Naive thymus-derived CD4-positive, alpha-beta T cell (primary cell): ENCODE results near the gene LGR5. TPM values are rescaled to one million over a fixed set of nuclear protein-coding genes. Genes with fewer than 3 reads are reported as not detected.
A peak's percentile ranks its signal among the peaks of the same experiment; 100 is the strongest.

Experiments used
- ATAC-seq: fragments of 150-1000 bp; cut with Tn5 transposase; 2 replicates; pipeline ENCODE4 v1.10.0; 2021; ENCODE audit warnings: mild to moderate bottlenecking, moderate library complexity
- CTCF ChIA-PET: fragments of 350-600 bp; sonication (Branson Sonifier 250); formaldehyde crosslinking; loops from one replicate; lab custom pipeline; 2021; ENCODE audit warnings: antibody characterized with exemption; lab: Charles Lee
- POLR2A ChIA-PET: fragments of 350-600 bp; sonication (Branson Sonifier 250); formaldehyde crosslinking; loops from one replicate; lab custom pipeline; 2021; ENCODE audit warnings: antibody characterized with exemption, inconsistent platforms; lab: Charles Lee
- DNase-seq, 9 donors: peaks; one replicate each; pipeline versions ENCODE4 v3.0.0 to v3.0.0-alpha.2; 2020 to 2022; ENCODE audit warnings: mixed read lengths in 1 of 9
- H3K27ac ChIP-seq: one replicate; pipeline ENCODE4 v1.7.0; 2013; ENCODE audit warnings: mild to moderate bottlenecking, low read depth, low read length, moderate library complexity
- H3K27me3 ChIP-seq, 2 donors: one replicate each; pipeline ENCODE4 v1.7.0; 2013; ENCODE audit warnings: low read length in 2 of 2, mild to moderate bottlenecking in 2 of 2, moderate library complexity in 2 of 2; ENCODE audit not compliant: control insufficient read depth in 2 of 2, insufficient read depth in 2 of 2
- H3K36me3 ChIP-seq, 3 experiments: 1 replicate in 2 of 3; 2 replicates in 1 of 3; pipeline ENCODE4 v1.7.0; 2013; ENCODE audit warnings: low read length in 3 of 3, mild to moderate bottlenecking in 3 of 3, moderate library complexity in 1 of 3; ENCODE audit not compliant: insufficient read depth in 3 of 3, control insufficient read depth in 2 of 3
- H3K4me1 ChIP-seq, 2 donors: one replicate each; pipeline ENCODE4 v1.7.0; 2013; ENCODE audit warnings: low read length in 2 of 2, mild to moderate bottlenecking in 2 of 2, moderate library complexity in 1 of 2; ENCODE audit not compliant: control insufficient read depth in 2 of 2, insufficient read depth in 2 of 2
- H3K4me3 ChIP-seq: 2 replicates; pipeline ENCODE4 v1.7.0; 2013; ENCODE audit warnings: mild to moderate bottlenecking, low read length
- H3K9me3 ChIP-seq, 3 experiments: 1 replicate in 2 of 3; 2 replicates in 1 of 3; pipeline ENCODE4 v1.7.0; 2013; ENCODE audit warnings: low read length in 3 of 3; ENCODE audit not compliant: control insufficient read depth in 2 of 3
- H3K27ac Mint-ChIP-seq, 9 donors: one replicate each; pipeline ENCODE4 v1.8.0; 2020 to 2022; ENCODE audit warnings: mixed read lengths in 9 of 9, mild to moderate bottlenecking in 8 of 9, moderate library complexity in 5 of 9, inconsistent platforms in 2 of 9
- H3K27me3 Mint-ChIP-seq, 5 donors: one replicate each; pipeline ENCODE4 v1.8.0; 2021 to 2022; ENCODE audit warnings: mixed read lengths in 5 of 5, mild to moderate bottlenecking in 1 of 5
- H3K36me3 Mint-ChIP-seq, 5 donors: one replicate each; pipeline ENCODE4 v1.8.0; 2020 to 2022; ENCODE audit warnings: mixed read lengths in 5 of 5, mild to moderate bottlenecking in 3 of 5, inconsistent platforms in 1 of 5
- H3K4me1 Mint-ChIP-seq, 7 donors: one replicate each; pipeline ENCODE4 v1.8.0; 2020 to 2022; ENCODE audit warnings: mixed read lengths in 7 of 7, mild to moderate bottlenecking in 3 of 7, inconsistent platforms in 1 of 7
- H3K4me3 Mint-ChIP-seq, 10 donors: one replicate each; pipeline ENCODE4 v1.8.0; 2020 to 2022; ENCODE audit warnings: mild to moderate bottlenecking in 10 of 10, mixed read lengths in 10 of 10, moderate library complexity in 6 of 10, inconsistent platforms in 2 of 10
- H3K9me3 Mint-ChIP-seq, 11 donors: one replicate each; pipeline ENCODE4 v1.8.0; 2020 to 2022; ENCODE audit warnings: mixed read lengths in 11 of 11, mild to moderate bottlenecking in 4 of 11, inconsistent platforms in 1 of 11, moderate library complexity in 1 of 11
- intact Hi-C, 2 donors: fragments of 100-400 bp; cut with micrococcal nuclease; formaldehyde crosslinking; loops; one replicate each; pipeline ENCODE4 v1.15.1; 2023
- polyA plus RNA-seq, 2 donors: library from polyadenylated mRNA; unstranded; fragments of 300-500 nt; fragmentation: Illumina TruSeq; gene quantifications; one replicate each; pipeline ENCODE4 v1.2.3, GENCODE V29; 2021
- total RNA-seq, 6 experiments: library from RNA in 5 of 6; stranded (reverse) in 5 of 6; gene quantifications; 1 replicate in 5 of 6; 2 replicates in 1 of 6; pipeline ENCODE4 v1.2.3 and lab custom pipeline; 2021 to 2026

LGR5 gene
- total and polyA plus RNA-seq, 7 experiments from 2014 or later = not detected

DNA sequence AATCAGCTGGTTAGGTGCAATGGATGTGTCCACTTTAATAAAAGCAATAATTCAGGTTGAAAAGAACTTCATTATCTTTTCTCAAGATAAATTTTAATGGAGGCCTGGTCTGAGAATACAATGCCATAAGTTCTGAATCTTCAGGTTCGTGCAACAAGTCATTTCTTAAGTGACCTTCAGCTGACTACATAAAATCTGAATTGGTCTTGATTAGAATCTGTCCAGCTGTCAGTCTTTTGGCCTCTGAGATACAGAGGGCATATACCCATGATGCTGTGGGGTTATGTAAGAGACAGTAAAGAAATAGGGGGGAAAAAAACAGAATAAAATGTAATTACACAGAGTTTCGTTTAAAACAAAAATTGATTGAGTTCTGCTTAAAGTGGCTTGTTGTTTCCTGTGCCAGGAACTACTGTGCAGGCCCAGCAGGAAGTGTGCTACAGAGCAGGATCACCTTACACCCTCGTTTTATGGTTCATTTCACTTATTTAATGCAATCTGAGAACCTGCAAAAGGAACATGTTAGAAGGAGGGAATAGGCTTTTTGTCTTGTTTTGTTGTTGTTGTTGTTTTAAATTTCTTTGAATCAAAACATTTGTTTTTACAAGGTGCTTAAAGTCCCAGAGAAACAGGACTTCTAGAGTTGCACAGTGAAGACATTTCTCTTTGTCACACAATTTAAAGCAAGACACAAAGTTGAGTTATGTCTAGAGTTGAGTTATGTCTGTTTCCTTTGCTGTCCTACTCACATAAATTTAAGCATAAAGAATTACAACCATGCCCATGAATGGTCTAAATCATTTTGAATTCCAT is 64.2 kb downstream of the LGR5 start:
- CTCF ChIA-PET = no interaction called here
- DNase-seq = peak in 5 of 9 donors; percentile 8 to 27 (median 21)
- Histone ChIP-seq H3K4me1 (peaks cover 0 to 14% of the 10 kb centered on the region in 2 donors), H3K36me3 (no peaks in the 10 kb centered on the region), H3K27me3 (no peaks in the 10 kb centered on the region), H3K9me3 (no peaks in the 10 kb centered on the region), H3K27ac (no peak overlapping the region), H3K4me3 (no peak overlapping the region)
- peaks cover 3 to 15% (median 14%) of the 10 kb centered on the region in 7 donors for H3K4me1 Mint-ChIP-seq
- no peaks in the 10 kb centered on the region for H3K36me3 Mint-ChIP-seq
- H3K27ac Mint-ChIP-seq = peak overlapping the region in 8 of 9 donors; percentile 70 to 89 (median 85)
- peaks cover 0 to 3% (median 0%) of the 10 kb centered on the region in 11 donors for H3K9me3 Mint-ChIP-seq
- no peaks in the 10 kb centered on the region for H3K27me3 Mint-ChIP-seq
- POLR2A ChIA-PET = no interaction called here
- intact Hi-C loops = no loop called here
- peak; percentile 57 for ATAC-seq
- peak overlapping the region in 8 of 10 donors; percentile 43 to 70 (median 54) for H3K4me3 Mint-ChIP-seq

- ChIA-PET POLR2A (no interaction called here), CTCF (no interaction called here)
- Mint-ChIP-seq H3K36me3 (no peaks in the 10 kb centered on the region), H3K4me1 (peaks cover 3 to 15% (median 14%) of the 10 kb centered on the region in 7 donors), H3K4me3 (peak overlapping the region in 6 of 10 donors; percentile 23 to 70 (median 62)), H3K27ac (peak overlapping the region in 8 of 9 donors; percentile 70 to 89 (median 85)), H3K9me3 (no peaks in the 10 kb centered on the region), H3K27me3 (no peaks in the 10 kb centered on the region)
- no peaks in the 10 kb centered on the region for H3K27me3 ChIP-seq
- H3K4me1 ChIP-seq = peaks cover 0 to 14% of the 10 kb centered on the region in 2 donors
- intact Hi-C loops = no loop called here
- no peak for DNase-seq
- no peaks in the 10 kb centered on the region for H3K9me3 ChIP-seq
- no peaks in the 10 kb centered on the region for H3K36me3 ChIP-seq
- no peak for ATAC-seq
- no peak overlapping the region for H3K27ac ChIP-seq
- H3K4me3 ChIP-seq = no peak overlapping the region
Observed at GRCh38 chr12:71504476-71504875, 64.9 kb downstream of the LGR5 start.

GRCh38 chr12:71509705-71510104 is 70.1 kb downstream of the LGR5 start:
- H3K27ac Mint-ChIP-seq = no peak overlapping the region
- no peaks in the 10 kb centered on the region for H3K4me1 ChIP-seq
- ATAC-seq (no peak), DNase-seq (no peak)
- intact Hi-C loops = no loop called here
- H3K36me3 ChIP-seq = no peaks in the 10 kb centered on the region
- no peaks in the 10 kb centered on the region for H3K9me3 ChIP-seq
- ChIA-PET CTCF (interaction anchor here (1.1 kb wide), 1 partner anchor 11 kb away, joined by 3 read pairs; no protein-coding TSS in a partner anchor), POLR2A (no interaction called here)
- peaks cover 0 to under 1% (median under 1%) of the 10 kb centered on the region in 7 donors for H3K4me1 Mint-ChIP-seq
- no peak overlapping the region for H3K4me3 ChIP-seq
- no peaks in the 10 kb centered on the region for H3K27me3 ChIP-seq
- no peaks in the 10 kb centered on the region for H3K9me3 Mint-ChIP-seq
- H3K27ac ChIP-seq = no peak overlapping the region
- H3K36me3 Mint-ChIP-seq = no peaks in the 10 kb centered on the region
- no peak overlapping the region for H3K4me3 Mint-ChIP-seq
- peaks cover 0 to 10% (median 7%) of the 10 kb centered on the region in 5 donors for H3K27me3 Mint-ChIP-seq

DNA sequence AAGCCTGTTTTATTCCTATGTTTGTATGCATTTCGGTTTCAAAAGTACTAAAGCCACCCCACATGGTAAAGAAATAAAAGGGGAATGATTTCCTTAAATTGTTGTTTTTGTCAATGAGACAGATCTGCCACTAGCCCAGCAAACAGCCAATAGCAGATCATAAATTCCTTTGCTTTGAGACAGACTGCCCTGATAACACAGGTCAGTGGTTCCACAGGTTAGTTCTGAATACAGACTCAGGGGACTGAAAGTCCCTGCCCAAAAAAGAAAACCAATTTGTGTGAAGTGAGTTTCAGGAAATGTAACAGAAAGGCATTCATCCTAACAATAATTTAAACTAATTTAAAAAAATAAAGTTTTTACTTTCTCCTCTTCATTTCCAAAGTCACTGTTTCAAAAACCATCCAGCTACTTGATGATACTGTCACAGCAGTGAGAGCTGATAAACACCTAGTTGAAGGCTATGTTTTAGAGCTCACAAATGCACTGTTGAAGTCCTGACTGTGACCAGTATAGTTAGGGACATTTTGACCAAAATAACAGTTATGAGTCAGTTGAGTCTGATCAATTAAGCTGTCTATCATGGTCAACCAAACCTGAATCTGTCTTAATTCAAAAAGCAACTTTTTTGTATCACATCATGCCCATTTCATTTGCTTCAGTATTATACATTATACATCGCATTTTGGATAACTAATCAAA is 77.7 kb downstream of the LGR5 start:
- no peak overlapping the region for H3K4me3 ChIP-seq
- H3K27ac Mint-ChIP-seq = no peak overlapping the region
- CTCF ChIA-PET = no interaction called here

GRCh38 chr12:71521125-71521524 is 81.5 kb downstream of the LGR5 start:
- Mint-ChIP-seq H3K27me3 (peaks cover 6 to 23% (median 18%) of the 10 kb centered on the region in 5 donors), H3K4me3 (no peak overlapping the region), H3K9me3 (peaks cover 0 to 10% (median 0%) of the 10 kb centered on the region in 11 donors), H3K36me3 (no peaks in the 10 kb centered on the region), H3K27ac (no peak overlapping the region), H3K4me1 (peaks cover 0 to 6% (median 0%) of the 10 kb centered on the region in 7 donors)
- Histone ChIP-seq H3K4me1 (no peaks in the 10 kb centered on the region), H3K27me3 (no peaks in the 10 kb centered on the region), H3K27ac (no peak overlapping the region), H3K36me3 (no peaks in the 10 kb centered on the region), H3K9me3 (no peaks in the 10 kb centered on the region), H3K4me3 (no peak overlapping the region)
- DNase-seq (no peak), ATAC-seq (no peak)
- intact Hi-C loops = no loop called here
- CTCF ChIA-PET = interaction anchor here (0.8 kb wide), 1 partner anchor 11 kb away, joined by 3 read pairs; no protein-coding TSS in a partner anchor
- POLR2A ChIA-PET = no interaction called here

More for the DNA sequence above, 77.7 kb downstream of the LGR5 start:
- Mint-ChIP-seq H3K4me1 (no peaks in the 10 kb centered on the region), H3K9me3 (peaks cover 0 to 10% (median 0%) of the 10 kb centered on the region in 11 donors), H3K27me3 (peaks cover 5 to 28% (median 11%) of the 10 kb centered on the region in 5 donors), H3K4me3 (no peak overlapping the region), H3K36me3 (no peaks in the 10 kb centered on the region)
- DNase-seq (no peak), ATAC-seq (no peak)
- Histone ChIP-seq H3K36me3 (no peaks in the 10 kb centered on the region), H3K27me3 (no peaks in the 10 kb centered on the region), H3K27ac (no peak overlapping the region), H3K4me1 (no peaks in the 10 kb centered on the region), H3K9me3 (no peaks in the 10 kb centered on the region)
- intact Hi-C loops = no loop called here
- POLR2A ChIA-PET = no interaction called here

DNA sequence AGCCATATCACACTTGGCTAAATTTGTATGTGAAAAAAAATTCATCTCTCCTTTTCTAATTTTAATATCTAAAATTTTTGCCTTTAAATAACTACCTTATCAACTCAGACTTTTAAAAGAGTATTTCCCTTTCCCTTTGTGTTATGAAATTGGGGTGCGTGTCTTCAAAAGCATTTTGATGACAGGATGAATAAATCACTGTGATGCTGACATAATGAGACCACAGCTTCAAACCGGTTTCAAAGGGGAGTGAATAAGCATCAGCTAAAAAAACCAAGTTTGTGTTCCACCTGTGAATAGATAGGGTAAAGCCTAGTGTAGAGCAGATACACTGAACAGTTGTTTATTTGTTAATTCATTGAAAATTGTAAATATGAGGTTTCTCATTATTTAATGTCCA is 85.0 kb downstream of the LGR5 start:
- Histone ChIP-seq H3K4me3 (no peak overlapping the region), H3K27me3 (no peaks in the 10 kb centered on the region), H3K9me3 (no peaks in the 10 kb centered on the region), H3K4me1 (no peaks in the 10 kb centered on the region), H3K36me3 (no peaks in the 10 kb centered on the region), H3K27ac (no peak overlapping the region)
- H3K9me3 Mint-ChIP-seq = peaks cover 0 to 5% (median 0%) of the 10 kb centered on the region in 11 donors
- intact Hi-C loops = no loop called here
- CTCF ChIA-PET = no interaction called here
- no peak overlapping the region for H3K27ac Mint-ChIP-seq
- POLR2A ChIA-PET = no interaction called here
- ATAC-seq = no peak
- peak in 1 of 9 donors; percentile 20 for DNase-seq
- peaks cover 4 to 35% (median 16%) of the 10 kb centered on the region in 5 donors for H3K27me3 Mint-ChIP-seq
- H3K36me3 Mint-ChIP-seq = peaks cover 0 to 4% (median 0%) of the 10 kb centered on the region in 5 donors
- H3K4me1 Mint-ChIP-seq = peaks cover 0 to 6% (median 0%) of the 10 kb centered on the region in 7 donors
- no peak overlapping the region for H3K4me3 Mint-ChIP-seq
